RWPE2 (cell line): ENCODE results near the gene NPLOC4.

Experiments
- ATAC-seq: fragments of 200-7000 bp; cut with Tn5 transposase; 3 replicates; pipeline ENCODE4 v1.9.1; 2021; ENCODE audit warnings: low read depth
- DNase-seq: peaks from one replicate; pipeline ENCODE4 v3.0.0-alpha.2; 2020; ENCODE audit warnings: low spot score
- H3K27ac ChIP-seq: fragments of 450-650 bp; 2 replicates; pipeline ENCODE4 v1.5.1; 2017; ENCODE audit warnings: mild to moderate bottlenecking; ENCODE audit not compliant: poor library complexity, severe bottlenecking
- H3K27me3 ChIP-seq: fragments of 250-450 bp; sonication (Bioruptor Pico); 2 replicates; pipeline ENCODE4 v1.5.1; 2021; ENCODE audit warnings: mild to moderate bottlenecking, moderate library complexity; ENCODE audit not compliant: insufficient read depth, poor library complexity, severe bottlenecking
- H3K36me3 ChIP-seq: fragments of 250-450 bp; sonication (Bioruptor Pico); 2 replicates; pipeline ENCODE4 v1.5.1; 2020; ENCODE audit warnings: low read depth, mild to moderate bottlenecking, moderate library complexity
- H3K4me1 ChIP-seq: fragments of 250-450 bp; sonication (Bioruptor Pico); 2 replicates; pipeline ENCODE4 v1.5.1; 2021; ENCODE audit warnings: mild to moderate bottlenecking, moderate library complexity; ENCODE audit not compliant: insufficient read depth, poor library complexity, severe bottlenecking
- H3K4me3 ChIP-seq: fragments of 250-450 bp; sonication (Bioruptor Pico); 2 replicates; pipeline ENCODE4 v1.5.1; 2021; ENCODE audit warnings: mild to moderate bottlenecking, moderate library complexity; ENCODE audit not compliant: severe bottlenecking
- H3K9me3 ChIP-seq: fragments of 250-450 bp; sonication (Bioruptor Pico); 2 replicates; pipeline ENCODE4 v1.5.1; 2021; ENCODE audit warnings: mild to moderate bottlenecking, moderate library complexity; ENCODE audit not compliant: severe bottlenecking
- CTCF ChIP-seq: fragments of 450-650 bp; IDR thresholded peaks from one replicate; pipeline ENCODE4 v1.5.1; 2017; ENCODE audit warnings: mild to moderate bottlenecking, moderate library complexity; ENCODE audit not compliant: poor library complexity, severe bottlenecking

NPLOC4 gene

GRCh38 chr17:81524865-81525159 lies 112.1 kb downstream of the NPLOC4 start:
- no peaks in the 10 kb centered on the region for H3K4me1 ChIP-seq
- H3K4me3 ChIP-seq = no peak overlapping the region
- H3K27ac ChIP-seq = no peak overlapping the region
- H3K9me3 ChIP-seq = no peaks in the 10 kb centered on the region
- H3K27me3 ChIP-seq = peaks cover 4% of the 10 kb centered on the region
- ATAC-seq (no peak), DNase-seq (no peak)
- no peak for TF ChIP-seq CTCF
- no peaks in the 10 kb centered on the region for H3K36me3 ChIP-seq

GRCh38 chr17:81524039-81524864 lies 112.7 kb downstream of the NPLOC4 start:
- no peak for ATAC-seq
- TF ChIP-seq CTCF = no peak

GRCh38 chr17:81523402-81524038 lies 113.4 kb downstream of the NPLOC4 start:
- TF ChIP-seq CTCF = no peak
- no peaks in the 10 kb centered on the region for H3K36me3 ChIP-seq
- ATAC-seq (no peak), DNase-seq (no peak)
- H3K4me1 ChIP-seq = no peaks in the 10 kb centered on the region
- no peak overlapping the region for H3K4me3 ChIP-seq
- peaks cover 3% of the 10 kb centered on the region for H3K27me3 ChIP-seq
- no peaks in the 10 kb centered on the region for H3K9me3 ChIP-seq
- no peak overlapping the region for H3K27ac ChIP-seq

More at GRCh38 chr17:81524039-81524864, 112.7 kb downstream of the NPLOC4 start:
- no peaks in the 10 kb centered on the region for H3K9me3 ChIP-seq
- H3K27me3 ChIP-seq = peaks cover 4% of the 10 kb centered on the region
- no peak overlapping the region for H3K27ac ChIP-seq
- no peak for DNase-seq
- H3K4me1 ChIP-seq = no peaks in the 10 kb centered on the region
- no peaks in the 10 kb centered on the region for H3K36me3 ChIP-seq
- no peak overlapping the region for H3K4me3 ChIP-seq

- Histone ChIP-seq H3K27me3 (no peaks in the 10 kb centered on the region), H3K36me3 (no peaks in the 10 kb centered on the region), H3K9me3 (no peaks in the 10 kb centered on the region), H3K27ac (no peak overlapping the region), H3K4me3 (no peak overlapping the region), H3K4me1 (no peaks in the 10 kb centered on the region)
- no peak for DNase-seq
- ATAC-seq = no peak
- TF ChIP-seq CTCF = no peak
Observed at GRCh38 chr17:81522491-81523401, 114.2 kb downstream of the NPLOC4 start.
